Epithelial cell of esophagus (primary cell): ENCODE data around the gene TMEM80.
"Not testable (repeated sequence)": the region's sequence is repeated elsewhere in the genome, so short reads cannot be mapped to it uniquely, and the experiment has no call there.

Experiments used
- DNase-seq: peaks from one replicate; pipeline ENCODE4 v3.0.0; 2010; ENCODE audit warnings: low read depth
- H3K4me3 ChIP-seq: 2 replicates; pipeline ENCODE4 v1.5.1; 2011; ENCODE audit warnings: mild to moderate bottlenecking, low read length, control low read depth
- TF ChIP-seq, protein P1 (sequence below): IDR thresholded peaks from 2 replicates; pipeline ENCODE4 v1.5.1; 2011; ENCODE audit warnings: low read depth, mild to moderate bottlenecking, low read length, control low read depth, inconsistent platforms; ENCODE audit not compliant: insufficient read depth; ENCODE audit errors: missing control alignments

TMEM80 gene

DNA sequence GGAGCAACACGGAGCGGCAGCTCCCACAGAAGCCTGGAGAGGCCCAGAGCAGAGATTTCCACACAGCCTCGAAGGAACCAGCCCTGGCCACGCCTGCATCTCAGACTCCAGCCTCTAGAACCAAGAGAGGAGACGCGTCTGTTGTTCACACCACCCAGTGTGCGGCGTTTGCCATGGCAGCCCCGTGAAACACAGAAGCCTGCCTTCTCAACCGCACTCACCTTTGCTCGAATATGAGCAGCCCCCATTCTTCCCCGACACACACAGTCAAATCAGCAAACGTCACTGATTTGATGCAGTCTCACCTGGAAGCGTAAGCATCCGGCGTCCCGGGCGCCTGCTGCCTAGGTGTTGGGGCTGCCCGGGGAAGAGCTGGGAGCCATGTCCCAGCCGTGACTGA lies 37.5 kb downstream of the TMEM80 start:
- TF ChIP-seq, protein P1, sequence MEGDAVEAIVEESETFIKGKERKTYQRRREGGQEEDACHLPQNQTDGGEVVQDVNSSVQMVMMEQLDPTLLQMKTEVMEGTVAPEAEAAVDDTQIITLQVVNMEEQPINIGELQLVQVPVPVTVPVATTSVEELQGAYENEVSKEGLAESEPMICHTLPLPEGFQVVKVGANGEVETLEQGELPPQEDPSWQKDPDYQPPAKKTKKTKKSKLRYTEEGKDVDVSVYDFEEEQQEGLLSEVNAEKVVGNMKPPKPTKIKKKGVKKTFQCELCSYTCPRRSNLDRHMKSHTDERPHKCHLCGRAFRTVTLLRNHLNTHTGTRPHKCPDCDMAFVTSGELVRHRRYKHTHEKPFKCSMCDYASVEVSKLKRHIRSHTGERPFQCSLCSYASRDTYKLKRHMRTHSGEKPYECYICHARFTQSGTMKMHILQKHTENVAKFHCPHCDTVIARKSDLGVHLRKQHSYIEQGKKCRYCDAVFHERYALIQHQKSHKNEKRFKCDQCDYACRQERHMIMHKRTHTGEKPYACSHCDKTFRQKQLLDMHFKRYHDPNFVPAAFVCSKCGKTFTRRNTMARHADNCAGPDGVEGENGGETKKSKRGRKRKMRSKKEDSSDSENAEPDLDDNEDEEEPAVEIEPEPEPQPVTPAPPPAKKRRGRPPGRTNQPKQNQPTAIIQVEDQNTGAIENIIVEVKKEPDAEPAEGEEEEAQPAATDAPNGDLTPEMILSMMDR = no peak
- H3K4me3 ChIP-seq = no peak overlapping the region
- DNase-seq = no peak

DNA sequence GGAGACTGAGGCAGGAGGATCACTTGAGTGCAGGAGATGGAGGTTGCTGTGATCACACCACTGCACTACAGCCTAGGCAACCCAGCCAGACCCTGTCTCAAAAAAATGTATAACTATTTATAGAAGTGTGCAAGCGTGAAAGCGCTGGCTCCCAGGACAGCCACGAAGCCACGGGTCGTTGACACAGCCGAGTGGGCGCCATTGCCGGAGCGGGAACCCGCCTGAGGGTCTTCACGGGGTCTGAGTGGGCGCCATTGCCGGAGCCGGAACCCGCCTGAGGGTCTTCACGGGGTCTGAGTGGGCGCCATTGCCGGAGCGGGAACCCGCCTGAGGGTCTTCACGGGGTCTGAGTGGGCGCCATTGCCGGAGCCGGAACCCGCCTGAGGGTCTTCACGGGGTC lies 38.9 kb downstream of the TMEM80 start:
- not testable (repeated sequence) for H3K4me3 ChIP-seq, DNase-seq

DNA sequence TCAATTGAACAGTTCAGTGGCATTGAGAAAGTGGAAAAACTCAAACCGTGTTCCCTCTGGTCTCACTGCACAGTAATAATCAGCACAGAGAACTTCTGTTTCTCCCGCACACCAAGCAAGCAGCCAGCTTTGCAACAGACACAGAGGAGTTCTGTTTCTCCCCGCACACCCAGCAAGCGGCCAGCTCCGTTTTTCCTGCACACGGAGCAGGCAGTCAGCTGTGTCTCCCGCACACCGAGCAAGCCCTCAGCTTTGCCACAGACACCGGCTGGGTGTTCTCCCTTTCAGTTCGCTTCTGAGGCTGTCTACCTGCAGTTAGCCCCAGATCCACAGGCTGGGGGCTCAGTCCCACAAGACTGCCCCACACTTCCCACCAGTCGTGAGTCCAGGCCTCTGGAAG lies 41.8 kb downstream of the TMEM80 start:
- H3K4me3 ChIP-seq = no peak overlapping the region
- TF ChIP-seq, protein P1 = no peak
- no peak for DNase-seq

DNA sequence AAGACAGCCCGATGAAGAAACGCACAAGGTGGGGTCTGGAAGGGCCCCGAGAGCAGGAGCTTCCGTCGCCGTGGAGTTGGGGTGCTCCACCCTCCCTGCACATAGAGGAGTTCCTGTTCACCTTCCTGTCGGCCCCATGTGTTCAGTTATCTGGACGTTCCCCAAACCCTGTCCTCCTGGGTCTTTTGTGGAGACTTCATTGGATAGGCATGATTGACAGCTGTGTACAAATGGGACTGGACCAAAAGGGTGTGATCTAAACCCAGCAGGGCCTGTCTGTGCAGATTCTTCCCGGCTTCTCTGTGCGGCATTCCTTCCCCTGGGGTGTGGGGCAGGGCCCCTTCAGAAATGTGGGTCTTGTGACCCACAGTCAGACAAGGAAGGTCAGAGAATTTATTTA lies 42.3 kb downstream of the TMEM80 start:
- peak; percentile 55 for DNase-seq
- not testable (repeated sequence) for H3K4me3 ChIP-seq

DNA sequence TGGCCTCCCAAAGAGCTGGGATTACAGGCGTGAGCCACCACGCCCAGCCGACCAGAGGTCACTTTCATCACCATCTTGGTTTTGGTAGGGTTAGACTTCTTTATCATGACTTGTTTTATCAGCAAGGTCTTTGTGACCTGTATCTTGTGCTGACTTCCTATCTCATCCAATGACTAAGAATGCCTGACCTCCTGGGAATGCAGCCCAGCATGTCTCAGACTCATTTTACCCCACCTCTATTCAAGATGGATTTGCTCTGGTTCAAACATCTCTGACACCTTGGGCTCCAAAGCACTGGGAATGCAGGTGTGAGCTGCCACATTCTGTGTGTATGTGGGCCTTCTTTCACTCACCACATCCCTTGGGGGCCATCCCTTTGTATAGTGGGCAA lies 46.5 kb downstream of the TMEM80 start:
- H3K4me3 ChIP-seq = no peak overlapping the region
- TF ChIP-seq, protein P1 = no peak
- peak; percentile 46 for DNase-seq

DNA sequence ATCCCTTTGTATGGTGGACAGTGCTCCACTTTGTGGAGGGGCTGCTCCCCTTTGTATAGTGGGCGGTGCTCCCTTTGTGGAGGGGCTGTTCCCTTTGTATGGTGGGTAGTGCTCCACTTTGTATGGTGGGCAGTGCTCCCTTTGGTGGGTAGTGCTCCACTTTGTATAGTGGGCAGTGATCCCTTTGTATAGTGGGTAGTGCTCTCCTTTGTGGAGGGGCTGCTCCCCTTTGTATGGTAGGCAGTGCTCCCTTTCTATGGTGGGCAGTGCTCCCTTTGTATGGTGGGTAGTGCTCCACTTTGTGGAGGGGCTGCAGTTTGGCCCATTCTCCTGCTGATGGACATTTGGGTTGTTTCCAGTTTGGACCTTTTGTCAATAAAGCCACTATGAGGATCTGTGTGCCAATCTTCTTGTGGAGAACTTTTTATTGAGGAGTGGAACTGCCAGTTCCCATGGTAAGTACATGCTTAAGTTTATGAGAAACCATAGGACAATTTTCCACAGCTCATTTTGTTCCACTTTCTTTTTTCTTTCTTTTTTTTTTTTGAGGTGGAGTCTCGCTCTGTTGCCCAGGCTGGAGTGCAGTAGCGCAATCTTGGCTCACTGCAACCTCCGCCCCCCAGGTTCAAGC lies 47.1 kb downstream of the TMEM80 start:
- no peak for DNase-seq
- TF ChIP-seq, protein P1 = no peak
- no peak overlapping the region for H3K4me3 ChIP-seq

DNA sequence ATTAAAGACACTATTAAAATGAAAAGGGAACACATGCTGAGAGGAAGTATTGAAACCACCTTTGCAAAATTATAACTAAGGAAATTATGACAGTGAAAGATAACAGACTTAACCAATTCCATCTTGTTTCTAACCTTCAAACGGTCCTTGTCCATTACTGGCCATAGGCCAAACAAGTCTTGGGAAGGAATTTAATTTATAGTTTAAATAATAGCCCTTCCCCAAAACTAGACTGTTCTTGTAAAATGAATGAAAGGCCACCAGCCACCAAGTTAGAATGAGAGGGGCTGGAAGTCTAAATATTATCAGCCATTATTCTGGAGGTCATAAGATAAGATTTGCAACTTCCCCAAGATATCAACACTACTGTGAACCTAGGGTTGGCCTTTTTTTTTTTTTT lies 49.8 kb downstream of the TMEM80 start:
- DNase-seq = no peak
- TF ChIP-seq, protein P1 = no peak
- H3K4me3 ChIP-seq = no peak overlapping the region

DNA sequence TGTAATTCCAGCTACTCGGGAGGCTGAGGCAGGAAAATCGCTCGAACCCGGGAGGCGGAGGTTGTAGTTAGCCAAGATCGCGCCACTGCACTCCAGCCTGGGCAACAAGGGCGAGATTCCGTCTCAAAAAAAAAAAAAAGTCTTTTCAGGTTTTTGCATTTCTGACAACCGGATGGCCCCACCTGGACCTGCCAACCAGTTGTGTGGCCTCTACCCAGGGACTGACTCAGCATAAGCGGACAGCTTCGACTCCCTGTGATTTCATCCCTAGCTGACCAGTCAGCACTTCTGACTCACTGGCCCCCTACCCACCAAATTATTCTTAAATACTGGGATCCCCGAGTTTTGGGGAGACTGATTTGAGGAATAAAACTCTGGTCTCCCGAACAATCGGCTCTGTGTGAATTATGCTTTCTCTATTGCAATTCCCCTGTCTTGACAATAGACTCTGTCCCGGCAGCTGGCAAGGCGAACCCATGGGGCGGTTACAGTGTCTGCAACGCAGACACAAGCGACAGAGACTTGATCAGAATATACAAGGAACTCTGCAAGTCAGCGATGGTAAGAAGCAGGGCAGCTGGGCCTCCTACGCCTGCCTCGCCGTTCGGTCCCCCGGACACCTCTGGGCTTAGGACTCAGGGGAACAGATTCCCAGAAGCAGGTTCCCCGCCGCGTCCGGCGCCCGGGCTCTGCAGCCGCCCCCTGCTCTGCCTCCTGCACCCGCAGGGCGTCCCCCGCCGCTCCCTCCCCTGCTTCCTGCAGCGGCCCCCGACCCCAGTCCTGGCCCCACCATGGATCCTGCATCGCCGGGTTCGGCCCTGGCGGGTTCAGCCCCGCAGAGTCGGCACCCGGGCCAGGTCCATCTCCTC lies 50.9 kb downstream of the TMEM80 start:
- TF ChIP-seq, protein P1 = no peak
- peak overlapping the region; percentile 62 for H3K4me3 ChIP-seq
- DNase-seq = peak; percentile 38
